ENCODE measurements around the gene TMEM250.

The TMEM250 gene

GRCh38 chr9:136147038-136147889 is 28.6 kb upstream of the TMEM250 start:
- DNase-seq = no peak

DNA sequence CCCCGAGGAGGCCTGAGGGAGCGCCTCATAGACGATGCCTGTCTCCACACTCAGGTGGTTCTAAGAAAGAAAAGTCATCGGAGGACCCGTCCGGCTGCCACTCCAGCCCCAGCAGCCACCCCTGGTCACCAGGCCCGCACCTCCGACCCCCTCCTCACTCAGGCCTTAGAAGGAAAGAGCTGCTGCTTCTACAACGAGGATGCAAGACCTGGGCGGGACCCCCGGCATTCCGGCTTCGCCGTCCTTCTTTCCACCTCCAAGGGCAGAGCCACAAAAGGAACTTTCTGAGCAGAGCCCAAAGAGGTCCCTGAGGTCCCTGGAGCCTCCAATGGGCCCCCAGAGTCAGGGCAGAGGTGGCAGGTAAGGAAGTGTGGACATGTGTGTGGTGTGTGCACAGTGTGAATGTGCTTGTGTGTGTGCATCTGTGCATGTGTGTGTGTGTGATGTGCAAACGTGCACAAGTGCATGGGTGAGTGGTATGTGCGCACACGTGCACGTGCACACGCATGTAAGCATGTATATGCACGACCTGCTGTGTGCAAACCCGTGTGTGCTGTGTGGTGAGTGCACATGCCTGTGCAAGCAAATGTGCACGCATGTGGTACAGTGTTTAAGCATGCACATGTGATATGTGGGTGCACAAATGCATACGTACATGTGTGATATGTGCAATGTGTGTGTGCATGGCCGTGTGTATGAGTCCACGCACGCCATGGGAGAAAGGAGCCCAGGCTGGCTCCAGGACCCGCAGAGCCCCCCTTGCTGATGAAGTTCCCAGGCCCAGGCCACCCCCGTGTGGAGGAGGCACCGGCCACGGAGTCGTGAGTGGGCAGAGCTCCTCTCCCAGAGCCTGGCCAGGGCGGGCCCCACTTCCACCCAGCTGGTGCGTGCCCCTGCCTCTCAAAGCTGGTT is 27.7 kb upstream of the TMEM250 start:
- no peak for DNase-seq

DNA sequence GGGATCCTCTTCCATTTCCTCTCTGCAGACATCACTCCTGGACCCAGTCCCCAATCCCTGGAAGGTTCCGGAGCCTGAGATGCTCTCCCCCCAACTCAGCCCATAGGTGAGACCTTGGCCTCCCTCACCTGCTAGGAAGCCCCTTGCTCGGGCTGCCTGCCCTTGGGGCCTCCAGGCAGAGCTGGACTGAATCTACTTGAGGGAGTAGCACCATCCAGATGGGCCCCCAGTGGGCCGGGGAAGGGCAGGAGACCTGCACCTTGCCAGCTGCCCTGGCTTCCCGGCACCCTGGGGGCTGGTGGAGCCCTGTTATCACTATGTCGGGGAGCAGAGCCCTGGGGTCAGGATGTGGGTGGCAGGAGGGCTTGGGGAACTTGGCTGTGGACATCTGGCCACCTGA is 26.9 kb upstream of the TMEM250 start:
- no peak for DNase-seq

- no peak for DNase-seq
Measured at GRCh38 chr9:136144450-136144849, 25.8 kb upstream of the TMEM250 start.

- DNase-seq = no peak
Measured at GRCh38 chr9:136143215-136144001, 24.7 kb upstream of the TMEM250 start.

GRCh38 chr9:136142859-136143214 is 24.2 kb upstream of the TMEM250 start:
- DNase-seq = no peak

GRCh38 chr9:136142414-136142796 is 23.7 kb upstream of the TMEM250 start:
- DNase-seq = no peak

DNA sequence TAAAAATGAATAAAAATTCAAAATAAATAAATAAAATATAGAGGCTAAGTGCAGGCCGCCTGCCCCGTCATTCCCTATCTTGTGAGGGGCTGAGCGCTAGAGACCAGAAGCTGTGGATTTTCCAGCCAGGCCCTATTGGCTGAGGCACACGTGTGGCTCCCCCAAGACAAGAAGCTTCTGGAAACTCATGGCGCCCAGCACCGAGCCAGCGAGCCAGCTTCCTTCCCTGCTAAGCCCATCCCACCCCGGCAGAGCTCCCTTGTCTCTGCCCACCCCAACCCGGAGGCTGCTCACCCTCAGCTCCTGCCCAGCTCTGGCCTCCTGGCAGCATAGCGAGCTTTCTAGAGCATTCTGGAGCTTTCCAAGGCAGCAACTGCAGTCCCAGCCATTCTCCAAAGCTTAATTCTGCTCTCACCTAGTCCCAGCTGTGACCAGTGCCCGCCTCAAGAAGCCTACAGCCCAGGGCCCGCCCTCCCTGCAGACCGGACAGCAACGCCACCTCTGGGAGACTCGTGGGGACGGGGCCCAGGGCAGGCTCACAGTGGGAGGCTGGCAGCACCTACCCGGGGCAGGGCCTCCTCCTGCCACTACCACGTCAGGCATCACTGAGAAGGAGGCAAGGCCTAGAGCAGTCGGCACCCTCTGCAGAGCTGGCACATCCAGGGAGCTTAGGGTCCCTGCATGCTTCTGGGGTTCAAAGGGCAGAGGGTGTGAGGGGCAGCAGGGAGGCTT is 23.2 kb upstream of the TMEM250 start:
- DNase-seq = no peak

DNA sequence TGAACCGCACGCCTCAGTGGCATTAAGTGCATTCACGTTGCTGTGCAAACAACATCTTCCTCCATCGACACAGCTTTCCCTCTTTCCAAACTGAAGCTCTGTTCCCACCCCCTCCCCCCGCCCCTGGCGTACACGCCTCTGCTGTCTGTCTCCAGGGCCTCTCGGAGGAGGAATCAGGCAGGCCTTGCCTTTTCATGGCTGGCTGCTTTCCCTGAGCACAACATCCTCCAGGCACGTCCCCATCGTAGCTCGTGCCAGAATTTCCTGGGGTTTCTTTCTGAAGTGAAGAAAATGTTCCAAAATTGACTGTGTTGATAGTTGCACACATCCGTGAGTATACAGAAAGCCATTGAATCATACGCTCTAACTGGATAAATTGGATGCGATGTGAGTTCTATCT is 22.3 kb upstream of the TMEM250 start:
- no peak for DNase-seq

DNA sequence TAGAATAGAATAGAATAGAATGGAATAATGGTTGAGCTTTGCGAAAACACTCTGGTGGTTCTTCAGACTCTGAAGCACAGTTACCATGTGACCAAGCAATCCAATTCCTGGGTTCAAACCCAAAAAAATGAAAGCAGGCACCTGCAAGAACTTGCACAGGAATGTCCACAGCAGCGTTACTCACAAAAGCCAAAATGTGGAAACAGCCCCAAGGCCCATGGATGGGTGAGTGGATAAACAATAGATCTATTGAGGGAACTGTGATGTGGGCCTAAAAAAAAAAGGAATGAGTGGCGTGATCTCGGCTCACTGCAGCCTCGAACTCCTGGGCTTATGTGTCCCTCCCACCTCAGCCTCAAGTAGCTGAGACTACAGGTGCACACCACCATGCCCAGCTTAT is 21.4 kb upstream of the TMEM250 start:
- no peak for DNase-seq

DNA sequence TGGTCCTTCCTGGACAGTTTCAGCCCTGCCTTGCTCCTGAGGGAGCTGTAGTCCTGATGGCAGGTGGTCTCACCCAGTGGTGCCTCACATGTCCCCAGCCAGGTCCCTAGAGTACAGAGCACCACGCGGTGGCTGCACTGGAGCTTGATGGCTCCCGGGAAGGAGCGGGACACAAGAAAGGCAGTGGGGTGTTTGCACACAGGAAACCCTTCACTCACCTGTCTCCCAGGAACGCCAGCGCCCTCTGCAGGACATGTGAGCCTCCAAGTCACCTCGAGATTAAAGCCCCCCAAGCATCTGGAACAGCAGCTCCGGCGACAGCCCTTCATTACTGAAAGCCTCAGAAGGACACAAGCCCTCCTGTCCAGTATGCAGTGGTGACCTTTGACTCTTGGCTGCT is 19.9 kb upstream of the TMEM250 start:
- no peak for DNase-seq

DNA sequence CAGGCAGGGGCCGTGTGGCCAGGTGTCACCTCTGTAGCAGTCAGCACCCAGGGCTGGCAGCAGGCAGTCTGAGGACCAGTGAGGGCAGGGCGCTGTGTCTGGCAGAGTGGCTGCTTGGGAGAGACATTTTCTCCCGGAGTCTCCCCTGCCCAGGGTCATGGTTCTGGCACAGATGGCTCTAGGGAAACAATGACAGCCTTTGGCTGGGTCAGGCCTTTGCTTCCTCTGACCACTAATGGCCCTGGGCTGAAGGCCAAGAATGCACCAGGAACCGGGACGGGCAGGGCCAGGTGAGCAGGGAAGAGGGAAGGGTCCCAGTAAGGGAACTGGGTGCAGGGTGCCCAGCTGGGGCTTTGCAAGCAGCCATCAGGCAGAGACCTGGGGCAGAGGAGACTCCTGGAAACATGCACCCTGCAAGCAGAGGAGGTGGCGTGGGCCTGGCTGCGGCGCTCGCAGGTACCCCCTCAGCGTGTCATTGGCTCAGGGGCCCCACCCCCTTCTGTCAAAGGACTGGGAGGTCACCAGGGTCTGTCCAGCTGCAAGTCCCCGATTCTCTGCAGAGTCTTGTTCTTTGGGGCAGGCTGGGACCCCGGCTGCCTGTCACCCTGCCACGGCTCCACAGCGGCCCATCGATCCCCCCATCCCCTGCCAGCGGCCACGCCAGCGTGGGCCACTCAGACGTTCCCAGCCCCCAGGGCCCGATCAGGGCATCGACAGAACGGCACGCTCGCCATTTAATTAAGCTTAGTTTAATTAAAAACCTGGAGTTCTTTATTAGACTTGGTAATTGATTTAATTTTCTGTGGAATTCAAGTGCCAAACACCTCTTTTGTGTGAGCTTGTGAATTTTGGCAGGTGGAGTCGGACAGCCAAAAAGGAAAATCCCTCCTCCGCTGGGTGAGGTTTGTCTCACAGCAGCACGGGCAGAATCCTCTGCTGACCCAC is 18.9 kb upstream of the TMEM250 start:
- DNase-seq = no peak

DNA sequence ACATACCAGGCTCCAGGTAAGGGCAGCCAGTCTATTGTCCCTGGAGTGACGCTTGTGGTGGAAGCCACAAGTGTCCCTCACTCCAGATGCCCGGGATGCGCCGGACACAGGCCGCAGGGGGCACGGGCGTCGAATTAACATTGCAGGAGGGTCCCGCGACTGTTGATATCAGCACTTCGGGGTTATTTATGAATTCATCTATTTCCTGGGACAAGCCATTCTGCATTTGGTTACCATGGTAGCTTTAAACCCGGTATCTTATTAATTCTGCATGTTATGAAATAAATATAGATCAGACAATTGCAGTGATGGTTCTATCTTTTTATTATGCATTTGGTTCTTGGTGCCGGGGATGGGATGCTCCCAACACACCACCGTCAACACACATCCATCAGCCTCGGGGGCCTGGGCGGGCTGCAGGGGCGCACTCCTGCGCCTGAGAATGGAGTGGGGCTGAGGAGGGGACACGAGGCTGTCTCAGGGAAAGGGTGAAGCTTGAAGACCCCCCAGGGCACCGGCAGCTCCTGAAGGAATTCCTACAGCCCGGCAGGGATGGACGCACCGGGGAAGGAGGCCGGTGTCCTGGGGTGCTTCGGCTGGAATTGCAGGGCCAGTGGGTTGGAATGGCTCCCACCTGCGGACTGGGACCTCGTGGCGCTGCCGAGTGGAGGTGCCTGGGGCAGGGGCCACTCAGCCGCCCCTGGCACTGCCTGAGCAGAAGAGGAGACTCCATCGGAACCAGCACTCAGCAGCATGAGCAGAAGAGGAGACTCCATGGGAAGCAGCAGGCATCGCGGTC is 17.7 kb upstream of the TMEM250 start:
- DNase-seq = no peak

DNA sequence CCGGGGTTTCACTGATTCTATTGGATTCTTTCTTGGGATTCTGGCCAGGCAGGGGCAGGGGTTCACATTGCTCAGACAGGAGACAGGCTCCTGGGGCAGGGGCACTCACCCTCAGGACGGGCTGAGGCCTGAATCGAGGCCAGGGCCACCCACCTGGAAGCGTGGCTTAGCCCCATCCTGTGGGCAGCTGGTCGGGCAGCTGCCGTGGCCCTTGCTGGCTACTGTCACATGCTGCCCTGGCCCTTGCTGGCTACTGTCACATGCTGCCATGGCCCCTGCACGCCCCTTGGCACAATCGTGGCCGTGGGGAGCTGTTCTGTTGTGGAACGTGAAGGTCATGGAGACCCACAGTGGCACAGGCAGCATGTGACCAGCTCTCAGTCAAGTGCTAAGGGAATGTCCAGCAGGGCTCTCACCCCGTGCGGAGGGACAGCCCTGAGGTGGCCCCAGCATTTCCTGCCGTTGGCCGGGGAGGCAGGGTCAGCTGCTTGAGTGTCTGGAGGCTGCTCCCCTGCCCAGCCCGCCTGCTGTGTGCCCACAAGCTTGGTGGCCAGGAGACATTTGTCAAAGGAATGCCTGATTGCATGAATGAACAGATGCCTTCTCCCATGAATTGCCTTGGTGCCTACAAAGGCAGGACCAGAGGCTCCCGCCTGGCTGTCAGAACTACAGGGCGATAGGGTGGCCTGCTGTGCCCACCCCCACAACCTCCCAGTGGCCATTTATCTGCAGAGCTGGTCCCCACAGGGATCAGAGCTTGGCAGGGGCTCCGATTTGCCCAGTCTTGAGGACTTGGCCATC is 16.9 kb upstream of the TMEM250 start:
- DNase-seq = no peak

GRCh38 chr9:136133959-136134484 is 15.3 kb upstream of the TMEM250 start:
- DNase-seq = no peak

- DNase-seq = peak; percentile 5
Measured at GRCh38 chr9:136133191-136133958, 14.7 kb upstream of the TMEM250 start.

GRCh38 chr9:136132512-136133050 is 13.9 kb upstream of the TMEM250 start:
- no peak for DNase-seq
